GM12801 (cell line): ENCODE results near the gene VWA5A.

Experiments
- CTCF ChIP-seq: IDR thresholded peaks from one replicate; pipeline ENCODE4 v1.5.1; 2011; ENCODE audit warnings: control low read depth; ENCODE audit not compliant: insufficient read length; ENCODE audit errors: extremely low read depth

VWA5A gene

GRCh38 chr11:124081483-124081882, 33.8 kb upstream of the VWA5A start:
- TF ChIP-seq CTCF = no peak

- no peak for TF ChIP-seq CTCF
These were observed 32.9 kb upstream of the VWA5A start for GRCh38 chr11:124082371-124082770.

GRCh38 chr11:124085583-124085982, 29.7 kb upstream of the VWA5A start:
- no peak for TF ChIP-seq CTCF

GRCh38 chr11:124085997-124086846, 29.0 kb upstream of the VWA5A start:
- TF ChIP-seq CTCF = no peak

GRCh38 chr11:124090996-124091395, 24.3 kb upstream of the VWA5A start:
- no peak for TF ChIP-seq CTCF

- no peak for TF ChIP-seq CTCF
These were observed 21.9 kb upstream of the VWA5A start for GRCh38 chr11:124093330-124093729.

GRCh38 chr11:124094731-124095130, 20.5 kb upstream of the VWA5A start:
- TF ChIP-seq CTCF = no peak

GRCh38 chr11:124096364-124096763, 18.9 kb upstream of the VWA5A start:
- TF ChIP-seq CTCF = no peak
